ENCODE data around the gene LGI4. TPM values are rescaled to one million over a fixed set of nuclear protein-coding genes. Genes with fewer than 3 reads are reported as not detected.

The LGI4 gene
- total RNA-seq, 4 donors from 2014 or later: 24.8 to 47.9 (median 36.2) TPM

GRCh38 chr19:35177377-35178274 lies 42.8 kb upstream of the LGI4 start:
- H3K4me3 ChIP-seq: no peak overlapping the region
- H3K27me3 ChIP-seq: peaks cover 14% of the 10 kb centered on the region
- no peaks in the 10 kb centered on the region for H3K36me3 ChIP-seq
- TF ChIP-seq CTCF (IDR thresholded peaks at IDR 0.05): no peak
- TF ChIP-seq POLR2AphosphoS5 (IDR thresholded peaks at IDR 0.05): no peak
- TF ChIP-seq POLR2A (IDR thresholded peaks at IDR 0.05): no peak
- TF ChIP-seq EP300 (IDR thresholded peaks at IDR 0.05): no peak
- no peak overlapping the region for H3K27ac ChIP-seq
- ATAC-seq: no peak
- 64 to 81% methylated on average over 7 of the region's 7 CpGs for WGBS, 2 donors (ENCODE audit: low coverage in 1 of 2)
- H3K9me3 ChIP-seq: peaks cover 0 to 3% (median 0%) of the 10 kb centered on the region in 3 donors
- no peaks in the 10 kb centered on the region for H3K4me1 ChIP-seq

GRCh38 chr19:35176181-35176570 lies 41.3 kb upstream of the LGI4 start:
- H3K4me1 ChIP-seq: no peaks in the 10 kb centered on the region
- H3K27me3 ChIP-seq: peaks cover 14% of the 10 kb centered on the region
- H3K36me3 ChIP-seq: no peaks in the 10 kb centered on the region
- no peaks in the 10 kb centered on the region for H3K9me3 ChIP-seq
- no peak for ATAC-seq
- no peak overlapping the region for H3K27ac ChIP-seq
- TF ChIP-seq CTCF (IDR thresholded peaks at IDR 0.05) (no peak), POLR2AphosphoS5 (IDR thresholded peaks at IDR 0.05) (no peak), POLR2A (IDR thresholded peaks at IDR 0.05) (no peak), EP300 (IDR thresholded peaks at IDR 0.05) (no peak)
- no peak overlapping the region for H3K4me3 ChIP-seq
- 65 to 72% methylated on average over 2 to 3 of the region's 3 CpGs for WGBS, 2 donors (ENCODE audit: low coverage in 1 of 2)

GRCh38 chr19:35174226-35174625 lies 39.4 kb upstream of the LGI4 start:
- H3K4me1 ChIP-seq: no peaks in the 10 kb centered on the region
- WGBS, 2 donors (ENCODE audit: low coverage in 1 of 2): 87 to 90% methylated on average over 5 of the region's 6 CpGs
- TF ChIP-seq POLR2A (IDR thresholded peaks at IDR 0.05): no peak
- TF ChIP-seq CTCF (IDR thresholded peaks at IDR 0.05): no peak
- no peak for TF ChIP-seq EP300 (IDR thresholded peaks at IDR 0.05)
- no peak for TF ChIP-seq POLR2AphosphoS5 (IDR thresholded peaks at IDR 0.05)
- H3K4me3 ChIP-seq: no peak overlapping the region
- H3K9me3 ChIP-seq: no peaks in the 10 kb centered on the region
- no peak overlapping the region for H3K27ac ChIP-seq
- H3K27me3 ChIP-seq: peaks cover 14% of the 10 kb centered on the region
- ATAC-seq: no peak
- peaks cover 0 to 5% of the 10 kb centered on the region in 2 donors for H3K36me3 ChIP-seq

GRCh38 chr19:35171730-35172129 lies 36.9 kb upstream of the LGI4 start:
- no peak for ATAC-seq
- H3K27me3 ChIP-seq: peaks cover 7% of the 10 kb centered on the region
- peaks cover 0 to 5% (median 0%) of the 10 kb centered on the region in 3 donors for H3K9me3 ChIP-seq
- peaks cover 0 to 12% of the 10 kb centered on the region in 2 donors for H3K36me3 ChIP-seq
- no peaks in the 10 kb centered on the region for H3K4me1 ChIP-seq
- no peak overlapping the region for H3K27ac ChIP-seq
- TF ChIP-seq EP300 (IDR thresholded peaks at IDR 0.05) (no peak), POLR2A (IDR thresholded peaks at IDR 0.05) (no peak), CTCF (IDR thresholded peaks at IDR 0.05) (no peak), POLR2AphosphoS5 (IDR thresholded peaks at IDR 0.05) (no peak)
- no peak overlapping the region for H3K4me3 ChIP-seq
- WGBS, 2 donors (ENCODE audit: low coverage in 1 of 2): 44 to 56% methylated on average over 3 of the region's 3 CpGs
